Transverse colon (tissue), 4 donors: ENCODE results near the gene IGSF21. TPM values are rescaled to one million over a fixed set of nuclear protein-coding genes. Genes with fewer than 3 reads are reported as not detected.
A peak's percentile ranks its signal among the peaks of the same experiment; 100 is the strongest.

Experiments
- DNase-seq: peaks from one replicate; pipeline ENCODE4 v3.0.0-alpha.2; 2019
- H3K27ac ChIP-seq, 4 donors: fragments of 200-600 bp; sonication (generic); 2 replicates each; pipeline ENCODE4 v1.5.1; 2016 to 2018; ENCODE audit warnings: inconsistent platforms in 4 of 4
- H3K27me3 ChIP-seq: fragments of 200-600 bp; sonication (generic); 2 replicates; pipeline ENCODE4 v1.5.1; 2017; ENCODE audit warnings: inconsistent platforms
- H3K36me3 ChIP-seq, 4 donors: fragments of 200-600 bp; sonication (generic); 2 replicates each; pipeline ENCODE4 v1.5.1; 2017 to 2019; ENCODE audit warnings: inconsistent platforms in 4 of 4
- H3K4me1 ChIP-seq, 4 donors: fragments of 200-600 bp; sonication (generic); 2 replicates each; pipeline ENCODE4 v1.5.1; 2017 to 2020; ENCODE audit warnings: inconsistent platforms in 4 of 4
- H3K4me3 ChIP-seq, 4 donors: fragments of 200-600 bp; sonication (generic); 1 replicate in 1 of 4; 2 replicates in 3 of 4; pipeline versions ENCODE4 v1.5.1 to v1.6.1; 2017 to 2019; ENCODE audit warnings: inconsistent platforms in 4 of 4
- H3K9me3 ChIP-seq, 2 donors: fragments of 200-600 bp; sonication (generic); 2 replicates each; pipeline ENCODE4 v1.5.1; 2017 to 2019; ENCODE audit warnings: inconsistent platforms in 2 of 2
- EP300 ChIP-seq: sonication (generic); formaldehyde crosslinking; IDR thresholded peaks from one replicate; pipeline ENCODE4 v1.6.1; 2017; ENCODE audit warnings: antibody characterized with exemption, low read depth
- POLR2A ChIP-seq: fragments of 450-650 bp; IDR thresholded peaks from one replicate; pipeline ENCODE4 v1.6.1; 2016; ENCODE audit warnings: antibody characterized with exemption, mild to moderate bottlenecking, moderate library complexity
- POLR2AphosphoS5 ChIP-seq, 3 donors: sonication (generic); formaldehyde crosslinking; IDR thresholded peaks; one replicate each; pipeline ENCODE4 v1.6.1; 2016; ENCODE audit warnings: antibody characterized with exemption in 3 of 3
- WGBS, 2 donors: methylation state at CpG; one replicate each; pipeline ENCODE4 v1.1.5; 2018; ENCODE audit warnings: low coverage in 1 of 2; 5-methylcytosine and 5-hydroxymethylcytosine counted together
- in situ Hi-C, 4 donors: fragments of 200-750 bp; cut with MboI; loops; one replicate each; pipeline versions ENCODE4 v1.15.0 to v1.15.1; 2017; ENCODE audit warnings: low sequenced_read_pairs in 3 of 4, low pct_ligation_motif_present in 1 of 4, low pct_unique_long_range_greater_than_20kb in 1 of 4
- intact Hi-C: fragments of 100-400 bp; cut with DNase I; formaldehyde crosslinking; loops from one replicate; pipeline ENCODE4 v1.15.1; 2023; ENCODE audit warnings: low total_unique reads
- total RNA-seq, 4 donors: library from RNA; depleted of rRNA; stranded (reverse); fragments of >200 nt; gene quantifications; one replicate each; pipeline ENCODE4 v1.1.0, GENCODE V29; 2016
- TF ChIP-seq, protein P1 (sequence below), 5 experiments: fragments of 200-600 bp in 3 of 5; fragments of 450-650 bp in 2 of 5; sonication (generic) in 3 of 5; IDR thresholded peaks; 1 replicate in 2 of 5; 2 replicates in 3 of 5; pipeline ENCODE4 v1.5.1; 2016 to 2017; ENCODE audit warnings: antibody characterized with exemption in 5 of 5, inconsistent platforms in 3 of 5, mild to moderate bottlenecking in 2 of 5, moderate library complexity in 1 of 5

IGSF21 gene
- total RNA-seq, 4 donors from 2014 or later = 1.1 to 6.8 (median 1.6) TPM; not detected in 1

DNA sequence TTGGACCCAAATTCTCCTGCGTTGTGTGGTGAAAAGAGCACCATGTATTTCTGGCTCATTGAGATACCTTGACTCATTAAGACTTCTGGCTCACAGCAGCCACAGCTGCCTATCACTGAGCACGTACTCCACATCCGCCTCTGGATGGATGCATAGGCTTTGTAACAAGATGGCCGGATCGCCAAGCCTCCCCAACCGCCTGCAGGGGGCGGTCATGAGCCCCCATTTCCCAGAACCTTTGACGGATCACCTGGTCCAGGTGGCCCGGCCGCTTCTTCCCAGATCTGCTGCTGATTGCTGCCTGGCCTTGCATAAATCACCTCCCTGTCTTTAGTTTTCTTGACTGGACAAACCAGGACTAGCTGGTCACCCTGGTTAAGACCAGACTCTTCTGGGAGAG, 216.6 kb downstream of the IGSF21 start:
- no peak overlapping the region for H3K4me3 ChIP-seq
- no peaks in the 10 kb centered on the region for H3K9me3 ChIP-seq
- in situ Hi-C loops (loop anchor here in 1 of 4 donors (25.0 kb wide), 1 partner anchor 238 kb away; no protein-coding TSS in a partner anchor), intact Hi-C loops (no loop called here)
- peaks cover 0 to 11% (median 6%) of the 10 kb centered on the region in 4 donors for H3K4me1 ChIP-seq
- no peak overlapping the region for H3K27ac ChIP-seq
- WGBS, 2 donors = 90% methylated on average over 10 of the region's 10 CpGs; no CpG with 5 or more reads in 1 of the 2 donors
- no peaks in the 10 kb centered on the region for H3K27me3 ChIP-seq
- no peaks in the 10 kb centered on the region for H3K36me3 ChIP-seq
- DNase-seq = no peak
- no peak for TF ChIP-seq POLR2A
- TF ChIP-seq, protein P1, sequence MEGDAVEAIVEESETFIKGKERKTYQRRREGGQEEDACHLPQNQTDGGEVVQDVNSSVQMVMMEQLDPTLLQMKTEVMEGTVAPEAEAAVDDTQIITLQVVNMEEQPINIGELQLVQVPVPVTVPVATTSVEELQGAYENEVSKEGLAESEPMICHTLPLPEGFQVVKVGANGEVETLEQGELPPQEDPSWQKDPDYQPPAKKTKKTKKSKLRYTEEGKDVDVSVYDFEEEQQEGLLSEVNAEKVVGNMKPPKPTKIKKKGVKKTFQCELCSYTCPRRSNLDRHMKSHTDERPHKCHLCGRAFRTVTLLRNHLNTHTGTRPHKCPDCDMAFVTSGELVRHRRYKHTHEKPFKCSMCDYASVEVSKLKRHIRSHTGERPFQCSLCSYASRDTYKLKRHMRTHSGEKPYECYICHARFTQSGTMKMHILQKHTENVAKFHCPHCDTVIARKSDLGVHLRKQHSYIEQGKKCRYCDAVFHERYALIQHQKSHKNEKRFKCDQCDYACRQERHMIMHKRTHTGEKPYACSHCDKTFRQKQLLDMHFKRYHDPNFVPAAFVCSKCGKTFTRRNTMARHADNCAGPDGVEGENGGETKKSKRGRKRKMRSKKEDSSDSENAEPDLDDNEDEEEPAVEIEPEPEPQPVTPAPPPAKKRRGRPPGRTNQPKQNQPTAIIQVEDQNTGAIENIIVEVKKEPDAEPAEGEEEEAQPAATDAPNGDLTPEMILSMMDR (IDR thresholded peaks at IDR 0.05) = peak in 1 of 5 experiments; percentile 12

DNA sequence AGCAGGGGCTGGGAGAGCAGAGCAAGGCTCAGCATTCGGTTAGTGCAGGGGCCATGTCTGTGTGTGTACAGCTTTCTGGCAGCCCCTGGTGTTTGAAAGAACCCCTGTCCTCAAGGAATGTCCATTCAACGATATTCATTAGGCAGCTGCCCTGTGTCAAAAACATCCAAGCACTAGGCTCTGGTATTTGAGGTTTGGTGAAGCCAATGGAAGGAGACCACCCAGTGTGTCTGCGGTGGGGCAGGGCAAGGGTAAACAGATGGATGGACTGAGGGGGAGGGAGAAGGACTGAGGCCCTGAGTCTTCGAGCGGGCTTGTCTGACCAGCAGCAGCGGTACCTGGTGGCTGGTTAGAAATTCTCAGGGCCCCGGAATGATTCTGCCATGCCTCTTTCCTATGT, 217.5 kb downstream of the IGSF21 start:
- H3K9me3 ChIP-seq = no peaks in the 10 kb centered on the region
- in situ Hi-C loops = no loop called here
- intact Hi-C loops = loop anchor here (5.0 kb wide), 1 partner anchor 298 kb away; no protein-coding TSS in a partner anchor
- no peaks in the 10 kb centered on the region for H3K27me3 ChIP-seq
- H3K27ac ChIP-seq = no peak overlapping the region
- WGBS, 2 donors = 89 to 90% methylated on average over 5 to 7 of the region's 7 CpGs
- H3K4me1 ChIP-seq = peaks cover 0 to 11% (median 6%) of the 10 kb centered on the region in 4 donors
- H3K36me3 ChIP-seq = no peaks in the 10 kb centered on the region
- no peak for TF ChIP-seq POLR2AphosphoS5 (IDR thresholded peaks at IDR 0.05)
- TF ChIP-seq, protein P1 (IDR thresholded peaks at IDR 0.05) = no peak
- no peak for TF ChIP-seq EP300
- DNase-seq = no peak
- H3K4me3 ChIP-seq = no peak overlapping the region

DNA sequence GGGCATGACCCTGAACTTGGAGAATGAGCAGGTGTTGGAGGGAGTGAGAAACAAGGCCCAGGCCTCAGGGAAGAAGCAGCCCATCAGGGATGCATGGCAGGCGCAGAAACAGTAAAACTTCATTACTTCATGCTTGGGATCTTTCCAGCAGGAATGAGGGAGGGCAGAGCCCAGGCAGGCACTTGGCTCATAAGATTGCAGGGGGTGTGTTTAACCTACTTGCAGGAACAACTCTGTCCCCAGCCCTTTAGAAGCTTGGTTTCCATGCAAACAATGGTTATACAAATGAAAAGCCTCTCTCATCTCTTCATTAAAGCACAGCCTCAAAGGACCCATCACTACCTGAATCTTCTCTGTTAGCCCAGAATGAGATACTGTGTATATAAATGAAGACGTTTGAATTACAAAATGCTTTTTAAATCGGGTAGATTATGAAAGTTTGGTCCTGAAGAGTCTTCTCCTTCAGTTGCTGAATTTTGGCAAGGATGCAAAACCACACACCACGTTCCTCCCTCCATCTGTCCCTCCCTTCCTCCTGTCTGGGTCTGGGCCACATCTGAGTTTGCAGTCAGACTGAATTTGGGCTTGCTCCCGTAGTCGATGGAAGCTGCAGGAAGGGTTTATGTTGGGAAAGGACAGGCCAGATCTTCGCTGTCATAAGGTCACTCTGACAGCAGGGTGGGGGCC, 218.8 kb downstream of the IGSF21 start:
- Histone ChIP-seq H3K4me1 (peaks cover 0 to 11% (median 6%) of the 10 kb centered on the region in 4 donors), H3K27ac (no peak overlapping the region), H3K4me3 (no peak overlapping the region), H3K27me3 (peaks cover 2% of the 10 kb centered on the region), H3K9me3 (no peaks in the 10 kb centered on the region), H3K36me3 (no peaks in the 10 kb centered on the region)
- in situ Hi-C loops = no loop called here
- TF ChIP-seq, protein P1 (IDR thresholded peaks at IDR 0.05) = no peak
- TF ChIP-seq POLR2A (no peak), EP300 (no peak), POLR2AphosphoS5 (IDR thresholded peaks at IDR 0.05) (no peak)
- WGBS, 2 donors = 20 to 22% methylated on average over 1 to 7 of the region's 7 CpGs
- intact Hi-C loops = loop anchor here (5.0 kb wide), 1 partner anchor 299 kb away; no protein-coding TSS in a partner anchor
- DNase-seq = no peak

DNA sequence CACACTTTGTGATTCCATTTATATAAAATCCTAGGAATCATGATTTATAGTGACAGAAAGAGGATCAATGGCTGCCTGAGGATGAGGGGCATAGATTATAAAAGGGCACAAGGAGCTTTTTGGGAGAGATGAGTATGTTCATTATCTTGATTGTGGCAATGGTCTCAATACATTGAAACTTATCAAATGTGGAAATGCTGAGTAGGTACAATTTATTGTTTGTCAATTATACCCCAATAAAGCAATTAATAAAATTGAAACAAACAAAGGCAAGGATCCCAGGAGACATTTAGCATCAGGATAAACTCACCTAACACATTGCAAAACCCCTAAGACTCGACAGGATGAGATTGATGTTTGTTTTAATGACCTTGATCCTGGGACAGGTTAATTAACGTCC, 220.1 kb downstream of the IGSF21 start:
- no peaks in the 10 kb centered on the region for H3K9me3 ChIP-seq
- no peak for DNase-seq
- H3K36me3 ChIP-seq = no peaks in the 10 kb centered on the region
- H3K27ac ChIP-seq = no peak overlapping the region
- in situ Hi-C loops = no loop called here
- no peak overlapping the region for H3K4me3 ChIP-seq
- WGBS, 2 donors = 54 to 61% methylated on average over 2 of the region's 2 CpGs
- H3K4me1 ChIP-seq = peaks cover 0 to 11% (median 6%) of the 10 kb centered on the region in 4 donors
- TF ChIP-seq EP300 (no peak), POLR2AphosphoS5 (IDR thresholded peaks at IDR 0.05) (no peak), POLR2A (no peak)
- TF ChIP-seq, protein P1 (IDR thresholded peaks at IDR 0.05) = no peak
- peaks cover 13% of the 10 kb centered on the region for H3K27me3 ChIP-seq
- intact Hi-C loops = loop anchor here (5.0 kb wide), 1 partner anchor 300 kb away; no protein-coding TSS in a partner anchor
